Measurements from ENCODE around the gene IDH2.

The IDH2 gene

DNA sequence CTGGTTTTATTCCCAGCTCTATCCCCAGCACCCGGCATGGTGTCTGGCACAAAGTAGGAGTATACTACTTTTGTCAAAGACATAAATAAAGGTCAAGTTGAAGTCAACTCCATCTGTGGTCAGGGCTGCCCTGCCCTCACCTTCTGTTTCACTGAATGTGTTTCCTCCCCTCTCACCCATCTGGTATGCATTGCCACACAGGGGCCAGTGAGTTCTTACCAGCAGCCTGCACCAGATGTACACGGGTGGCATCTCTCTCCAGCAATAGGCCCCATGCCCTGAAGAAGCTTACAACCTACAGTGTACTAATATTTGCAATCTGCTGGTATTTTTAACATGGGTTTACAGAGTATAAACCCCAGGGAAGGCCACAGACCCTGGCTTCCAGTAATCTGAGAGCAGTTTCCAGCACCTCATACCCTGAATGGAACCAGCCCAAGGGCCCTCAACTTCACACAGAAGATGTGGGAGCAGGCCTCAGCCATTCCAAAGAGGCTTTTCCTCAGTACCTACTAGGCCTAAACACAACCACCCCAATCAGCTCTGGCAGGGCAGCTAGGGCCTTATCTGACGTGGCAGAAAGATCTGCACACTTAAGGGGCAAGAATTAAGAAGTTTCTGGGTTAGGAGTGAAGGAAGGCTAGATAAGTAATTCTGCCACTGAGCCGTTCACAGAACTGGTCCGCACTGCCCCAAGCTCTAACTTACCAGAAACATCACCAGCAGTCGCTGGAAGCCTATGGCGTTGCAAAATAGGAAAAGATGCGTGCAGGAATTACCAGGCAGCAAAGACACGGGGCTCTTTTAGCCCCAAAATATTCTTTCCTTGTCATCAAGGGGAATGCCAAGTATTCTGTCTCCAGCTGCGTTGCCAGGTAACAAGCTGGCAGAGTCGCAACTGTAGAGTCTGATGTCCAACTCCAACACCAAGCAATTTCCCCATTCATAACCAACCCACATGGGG, 2.1 kb downstream of the IDH2 start:
- no peak overlapping the region for H3K4me3 ChIP-seq (ENCODE audit: low read depth, low read length)
- TF ChIP-seq, protein P1, sequence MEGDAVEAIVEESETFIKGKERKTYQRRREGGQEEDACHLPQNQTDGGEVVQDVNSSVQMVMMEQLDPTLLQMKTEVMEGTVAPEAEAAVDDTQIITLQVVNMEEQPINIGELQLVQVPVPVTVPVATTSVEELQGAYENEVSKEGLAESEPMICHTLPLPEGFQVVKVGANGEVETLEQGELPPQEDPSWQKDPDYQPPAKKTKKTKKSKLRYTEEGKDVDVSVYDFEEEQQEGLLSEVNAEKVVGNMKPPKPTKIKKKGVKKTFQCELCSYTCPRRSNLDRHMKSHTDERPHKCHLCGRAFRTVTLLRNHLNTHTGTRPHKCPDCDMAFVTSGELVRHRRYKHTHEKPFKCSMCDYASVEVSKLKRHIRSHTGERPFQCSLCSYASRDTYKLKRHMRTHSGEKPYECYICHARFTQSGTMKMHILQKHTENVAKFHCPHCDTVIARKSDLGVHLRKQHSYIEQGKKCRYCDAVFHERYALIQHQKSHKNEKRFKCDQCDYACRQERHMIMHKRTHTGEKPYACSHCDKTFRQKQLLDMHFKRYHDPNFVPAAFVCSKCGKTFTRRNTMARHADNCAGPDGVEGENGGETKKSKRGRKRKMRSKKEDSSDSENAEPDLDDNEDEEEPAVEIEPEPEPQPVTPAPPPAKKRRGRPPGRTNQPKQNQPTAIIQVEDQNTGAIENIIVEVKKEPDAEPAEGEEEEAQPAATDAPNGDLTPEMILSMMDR (IDR thresholded peaks at IDR 0.05; ENCODE audit: low read depth, low read length), result no peak

DNA sequence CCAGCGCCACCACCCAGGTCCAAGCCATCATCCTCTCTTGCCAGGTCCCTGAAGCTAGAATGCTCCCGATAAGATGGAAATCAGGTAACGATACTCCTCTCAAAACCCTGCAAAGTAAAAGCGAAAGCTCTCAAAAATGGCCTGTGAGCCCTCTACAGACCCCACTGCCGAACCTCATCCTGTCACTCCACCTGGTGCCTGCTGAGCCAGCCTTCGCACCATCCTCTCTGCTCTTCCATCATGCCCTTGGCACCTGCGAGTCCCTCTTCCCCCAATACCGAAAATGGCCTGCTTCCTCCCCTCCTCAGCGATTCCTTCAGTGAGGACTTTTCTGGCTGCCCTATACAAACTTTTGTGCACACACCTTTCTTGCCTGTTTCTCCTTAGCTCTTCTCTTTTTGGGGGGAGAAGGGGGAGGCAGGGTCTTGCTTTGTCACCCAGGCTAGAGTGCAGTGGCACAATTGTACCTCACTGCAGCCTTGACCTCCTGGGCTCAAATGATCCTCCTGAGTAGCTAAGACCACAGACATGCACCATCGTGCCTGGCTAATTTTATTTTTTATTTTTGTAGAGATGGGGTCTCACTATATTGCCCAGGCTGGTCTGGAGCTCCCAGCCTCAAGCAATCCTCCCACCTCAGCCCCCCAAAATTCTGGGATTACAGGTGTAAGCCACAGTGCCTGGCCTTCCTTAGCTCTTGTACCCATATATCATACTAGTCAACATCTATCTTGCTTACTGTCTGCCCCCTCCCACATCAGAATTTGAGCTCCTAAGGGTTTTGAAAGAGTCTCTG, 3.0 kb downstream of the IDH2 start:
- TF ChIP-seq, protein P1 (IDR thresholded peaks at IDR 0.05; ENCODE audit: low read depth, low read length), result no peak
- H3K4me3 ChIP-seq (ENCODE audit: low read depth, low read length), result no peak overlapping the region

DNA sequence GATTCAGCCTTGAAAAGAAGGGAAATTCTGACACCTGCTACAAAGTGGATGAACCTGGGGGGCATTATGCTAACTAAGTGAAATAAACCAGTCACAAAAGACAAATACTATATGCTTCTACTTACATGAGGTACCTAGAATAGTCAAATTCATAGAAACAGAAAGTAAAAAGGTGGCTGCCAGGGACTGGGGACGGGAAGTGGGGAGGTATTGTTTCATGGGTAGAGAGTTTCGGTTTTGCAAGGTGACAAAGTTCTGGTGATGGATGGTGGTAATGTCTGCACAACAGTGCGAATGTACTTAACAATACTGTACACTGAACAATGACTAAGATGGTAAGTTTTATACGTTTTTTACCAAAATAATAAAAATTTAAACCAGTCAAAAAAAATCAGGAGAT, 4.8 kb downstream of the IDH2 start:
- TF ChIP-seq, protein P1 (IDR thresholded peaks at IDR 0.05; ENCODE audit: low read depth, low read length), result no peak
- H3K4me3 ChIP-seq (ENCODE audit: low read depth, low read length), result no peak overlapping the region

DNA sequence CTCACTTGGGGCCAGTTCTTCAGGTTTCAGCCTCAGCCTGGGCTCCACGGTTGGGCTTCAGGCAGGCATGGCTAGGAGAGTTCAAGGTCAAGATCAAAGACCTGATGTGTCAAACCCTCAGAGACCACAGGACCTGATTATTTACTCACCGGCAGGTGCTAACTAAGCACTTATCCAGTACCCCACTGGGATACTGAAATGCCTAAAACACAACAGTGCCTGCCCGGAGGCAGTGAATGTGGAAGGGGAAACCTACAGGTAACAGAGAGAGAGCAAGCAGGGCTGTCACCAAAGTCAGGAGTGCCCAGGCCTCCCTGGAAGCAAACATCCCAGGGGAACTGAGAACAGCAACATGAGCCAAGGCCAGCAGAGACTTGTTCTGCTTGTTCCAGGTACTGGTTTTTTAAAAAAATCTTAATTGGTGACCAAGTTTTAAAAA, 6.7 kb downstream of the IDH2 start:
- TF ChIP-seq, protein P1 (IDR thresholded peaks at IDR 0.05; ENCODE audit: low read depth, low read length), result no peak
- no peak overlapping the region for H3K4me3 ChIP-seq (ENCODE audit: low read depth, low read length)

DNA sequence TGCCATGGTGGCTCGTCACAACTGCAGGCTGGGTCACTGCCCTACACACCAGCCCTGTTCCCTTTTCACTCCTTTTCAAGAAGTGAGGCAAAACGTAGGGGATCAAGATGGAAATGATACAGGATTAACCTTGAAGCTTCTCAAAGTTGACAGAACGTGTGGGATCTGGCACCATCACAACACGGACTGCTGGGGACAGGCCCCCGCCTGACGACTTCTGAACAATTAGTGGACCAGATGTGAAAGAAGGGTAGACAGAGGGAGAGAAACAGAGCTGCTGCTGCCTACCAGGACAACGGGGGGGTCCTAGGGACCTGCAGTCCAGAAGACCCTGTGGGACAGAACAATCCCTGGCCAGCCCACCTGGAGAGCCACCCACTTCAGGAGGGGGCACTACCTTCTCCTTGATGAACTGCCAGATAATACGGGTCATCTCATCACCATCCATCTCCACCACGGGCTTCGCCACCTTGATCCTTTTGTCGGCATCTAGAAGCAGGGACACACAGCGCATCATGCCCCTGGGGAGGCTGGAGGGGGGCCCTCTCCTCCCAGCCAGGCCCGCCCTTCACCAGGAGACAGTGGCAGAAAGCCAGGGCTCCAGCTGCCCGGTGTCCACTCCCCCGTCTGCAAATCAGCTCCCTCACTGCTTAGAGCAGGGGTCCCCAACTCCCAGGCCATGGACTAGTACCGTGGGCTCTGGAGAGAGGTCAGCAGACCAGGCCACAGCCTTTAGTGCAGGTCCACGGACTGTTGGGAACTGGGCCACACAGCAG, 10.9 kb downstream of the IDH2 start:
- no peak overlapping the region for H3K4me3 ChIP-seq (ENCODE audit: low read depth, low read length)
- TF ChIP-seq, protein P1 (IDR thresholded peaks at IDR 0.05; ENCODE audit: low read depth, low read length), result no peak

DNA sequence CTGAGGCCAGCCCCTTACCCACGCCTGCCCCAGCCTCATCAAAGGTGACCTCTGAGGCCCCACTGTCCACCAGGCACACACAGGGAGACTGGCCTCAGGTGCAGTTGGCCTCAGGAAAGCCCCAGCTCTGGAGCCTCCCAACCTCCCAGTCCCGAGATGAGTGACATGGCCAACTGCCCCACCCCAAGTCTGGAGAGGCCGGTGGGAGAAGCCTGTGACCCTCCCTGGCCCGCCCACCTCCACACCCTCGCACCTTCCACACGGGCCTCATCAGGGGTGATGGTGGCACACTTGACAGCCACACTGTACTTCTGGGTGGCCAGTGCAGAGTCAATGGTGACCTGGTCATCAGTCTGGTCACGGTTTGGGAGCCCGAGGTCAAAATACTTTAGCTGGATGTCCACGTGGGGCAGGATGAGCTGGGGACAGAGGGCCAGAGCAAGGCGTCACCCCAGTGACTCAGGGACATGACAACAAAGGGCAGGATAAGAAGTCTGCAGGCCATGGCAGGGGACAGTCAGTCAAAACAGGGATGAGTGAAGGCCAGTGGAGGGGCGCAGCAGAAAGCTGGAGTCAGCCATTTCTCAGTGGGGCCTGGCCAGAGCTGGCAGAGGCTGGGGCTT, 11.9 kb downstream of the IDH2 start:
- no peak overlapping the region for H3K4me3 ChIP-seq (ENCODE audit: low read depth, low read length)
- TF ChIP-seq, protein P1 (IDR thresholded peaks at IDR 0.05; ENCODE audit: low read depth, low read length), result no peak
